NB4 (cell line): ENCODE data around the gene RPS6KL1.

Experiments used
- DNase-seq: peaks from one replicate; pipeline ENCODE4 v3.0.0; 2010; ENCODE audit warnings: low read depth
- H3K4me3 ChIP-seq: one replicate; pipeline ENCODE4 v1.5.1; 2011; ENCODE audit warnings: mild to moderate bottlenecking, low read depth, low read length, moderate library complexity
- MYC ChIP-seq: IDR thresholded peaks from 2 replicates; pipeline ENCODE4 v1.6.1; 2011; ENCODE audit warnings: low read depth, low read length
- POLR2A ChIP-seq: IDR thresholded peaks from 2 replicates; pipeline ENCODE4 v1.6.1; 2011; ENCODE audit warnings: mild to moderate bottlenecking; ENCODE audit not compliant: insufficient read length; ENCODE audit errors: extremely low read depth
- TF ChIP-seq, protein P1 (sequence below): IDR thresholded peaks from 2 replicates; pipeline ENCODE4 v1.6.1; 2011; ENCODE audit warnings: low read depth, low read length
- TF ChIP-seq, protein P2 (sequence below): IDR thresholded peaks from one replicate; pipeline ENCODE4 v1.5.1; 2012; ENCODE audit warnings: low read depth, low read length

The RPS6KL1 gene

DNA sequence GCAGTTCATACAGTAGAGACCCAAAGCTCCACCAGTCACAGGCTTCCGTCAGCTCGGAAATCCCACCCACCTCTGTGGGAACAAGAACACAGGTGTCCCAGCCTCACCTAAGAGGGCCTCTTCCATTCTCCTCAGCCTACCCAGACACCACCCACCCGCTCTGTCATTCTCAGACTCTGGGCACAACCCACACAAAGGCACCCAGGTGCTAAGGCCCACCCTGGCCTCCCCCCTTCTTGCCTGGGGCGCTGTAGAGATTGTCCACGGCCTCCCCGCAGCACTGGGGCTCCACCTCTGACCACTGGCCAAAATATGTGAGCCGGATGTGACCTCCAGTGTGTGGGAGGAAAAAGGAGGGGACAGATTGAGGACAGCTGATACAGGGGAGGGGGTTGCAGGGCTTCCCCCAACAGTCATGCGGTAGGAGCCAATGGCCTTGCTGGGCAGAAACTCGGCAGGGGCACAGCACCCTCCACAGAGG lies 14.2 kb downstream of the RPS6KL1 start:
- TF ChIP-seq POLR2A: no peak
- TF ChIP-seq MYC: no peak
- TF ChIP-seq, protein P1, sequence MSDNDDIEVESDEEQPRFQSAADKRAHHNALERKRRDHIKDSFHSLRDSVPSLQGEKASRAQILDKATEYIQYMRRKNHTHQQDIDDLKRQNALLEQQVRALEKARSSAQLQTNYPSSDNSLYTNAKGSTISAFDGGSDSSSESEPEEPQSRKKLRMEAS: no peak
- TF ChIP-seq, protein P2, sequence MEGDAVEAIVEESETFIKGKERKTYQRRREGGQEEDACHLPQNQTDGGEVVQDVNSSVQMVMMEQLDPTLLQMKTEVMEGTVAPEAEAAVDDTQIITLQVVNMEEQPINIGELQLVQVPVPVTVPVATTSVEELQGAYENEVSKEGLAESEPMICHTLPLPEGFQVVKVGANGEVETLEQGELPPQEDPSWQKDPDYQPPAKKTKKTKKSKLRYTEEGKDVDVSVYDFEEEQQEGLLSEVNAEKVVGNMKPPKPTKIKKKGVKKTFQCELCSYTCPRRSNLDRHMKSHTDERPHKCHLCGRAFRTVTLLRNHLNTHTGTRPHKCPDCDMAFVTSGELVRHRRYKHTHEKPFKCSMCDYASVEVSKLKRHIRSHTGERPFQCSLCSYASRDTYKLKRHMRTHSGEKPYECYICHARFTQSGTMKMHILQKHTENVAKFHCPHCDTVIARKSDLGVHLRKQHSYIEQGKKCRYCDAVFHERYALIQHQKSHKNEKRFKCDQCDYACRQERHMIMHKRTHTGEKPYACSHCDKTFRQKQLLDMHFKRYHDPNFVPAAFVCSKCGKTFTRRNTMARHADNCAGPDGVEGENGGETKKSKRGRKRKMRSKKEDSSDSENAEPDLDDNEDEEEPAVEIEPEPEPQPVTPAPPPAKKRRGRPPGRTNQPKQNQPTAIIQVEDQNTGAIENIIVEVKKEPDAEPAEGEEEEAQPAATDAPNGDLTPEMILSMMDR: no peak
- no peak overlapping the region for H3K4me3 ChIP-seq
- DNase-seq: no peak

DNA sequence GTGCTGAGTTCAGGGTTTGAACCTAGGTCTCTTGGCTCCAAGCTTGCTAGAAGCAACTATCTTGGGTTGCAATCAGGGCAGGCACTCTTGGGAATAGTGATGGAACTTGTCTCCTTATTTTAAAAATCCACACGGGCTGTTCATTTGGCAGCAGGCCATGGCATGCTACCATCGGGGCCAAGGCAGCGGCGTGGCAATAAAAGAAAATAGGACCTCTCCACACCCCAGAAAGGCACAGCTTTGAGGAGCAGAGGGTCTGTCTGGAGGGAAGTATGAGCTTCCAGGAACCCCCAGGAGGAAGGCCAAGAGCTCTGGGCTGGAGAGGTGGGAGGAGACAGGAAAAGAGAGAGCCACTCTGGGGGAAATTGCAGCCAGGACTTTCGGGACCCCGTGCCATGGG lies 15.3 kb downstream of the RPS6KL1 start:
- DNase-seq: no peak
- TF ChIP-seq MYC (no peak), POLR2A (no peak)
- TF ChIP-seq, protein P2: no peak
- TF ChIP-seq, protein P1: no peak

DNA sequence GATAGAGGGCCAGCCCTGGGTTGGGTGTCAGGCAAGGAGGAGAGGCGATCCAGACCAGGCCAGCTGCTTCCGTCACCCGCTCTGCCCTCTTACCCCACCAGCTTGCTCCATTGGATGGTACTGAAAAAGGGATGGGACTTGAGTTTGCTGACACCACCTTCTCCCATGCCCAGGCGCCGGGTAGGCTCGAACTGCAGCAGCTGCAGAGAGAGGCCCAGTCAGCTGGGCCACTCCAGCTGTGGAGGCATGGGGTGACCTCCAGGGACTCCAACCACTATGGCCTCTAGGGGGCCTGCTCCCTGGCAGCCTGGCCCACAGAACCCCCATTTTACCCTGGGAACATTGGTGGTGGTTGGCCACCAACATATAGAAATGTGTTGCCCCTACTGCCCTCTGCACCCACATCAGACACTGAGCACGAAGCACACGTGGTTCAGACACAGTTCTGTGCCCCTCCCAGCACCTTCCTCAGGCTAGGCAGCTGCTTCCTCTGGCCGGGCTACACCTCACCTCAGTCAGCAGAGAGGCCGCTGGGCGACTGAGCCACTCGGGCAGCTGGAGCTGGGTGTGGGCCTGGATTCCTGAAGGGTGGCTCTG lies 16.0 kb downstream of the RPS6KL1 start:
- DNase-seq: no peak
- H3K4me3 ChIP-seq: no peak overlapping the region
- TF ChIP-seq POLR2A (no peak), MYC (no peak)
- TF ChIP-seq, protein P2: peak; percentile 14

More for the DNA sequence above, 15.3 kb downstream of the RPS6KL1 start:
- no peak overlapping the region for H3K4me3 ChIP-seq

DNA sequence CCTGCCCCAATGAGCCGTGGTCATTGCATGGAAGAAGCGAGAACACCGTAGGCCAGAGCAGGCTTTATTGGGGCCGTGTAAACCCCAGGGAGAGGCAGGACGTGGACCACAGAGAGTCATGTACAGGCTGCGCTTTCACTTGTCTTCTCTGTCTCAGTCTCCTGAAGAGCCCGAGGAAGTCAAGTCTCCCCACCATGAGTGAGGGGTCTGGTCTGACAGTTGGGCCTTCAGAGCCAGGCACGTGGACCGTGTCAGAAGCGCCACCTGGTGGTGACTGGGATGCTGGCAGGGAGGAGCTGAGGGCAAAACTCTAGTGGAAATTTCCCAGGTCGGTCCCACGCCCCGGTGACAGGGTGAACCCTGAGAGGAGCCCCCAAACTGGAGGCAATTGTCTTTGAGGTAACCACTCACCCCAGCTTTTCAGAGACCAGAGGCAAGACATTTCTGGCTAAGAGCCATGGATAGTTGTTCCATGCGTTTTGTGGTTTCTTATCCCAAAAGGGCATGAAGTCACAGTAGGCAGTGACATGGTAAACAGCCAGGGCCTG lies 17.4 kb downstream of the RPS6KL1 start:
- TF ChIP-seq, protein P1: peak; percentile 98
- TF ChIP-seq MYC: peak; percentile 95
- no peak for TF ChIP-seq POLR2A
- TF ChIP-seq, protein P2: peak; percentile 89
- H3K4me3 ChIP-seq: no peak overlapping the region
- DNase-seq: peak; percentile 69

DNA sequence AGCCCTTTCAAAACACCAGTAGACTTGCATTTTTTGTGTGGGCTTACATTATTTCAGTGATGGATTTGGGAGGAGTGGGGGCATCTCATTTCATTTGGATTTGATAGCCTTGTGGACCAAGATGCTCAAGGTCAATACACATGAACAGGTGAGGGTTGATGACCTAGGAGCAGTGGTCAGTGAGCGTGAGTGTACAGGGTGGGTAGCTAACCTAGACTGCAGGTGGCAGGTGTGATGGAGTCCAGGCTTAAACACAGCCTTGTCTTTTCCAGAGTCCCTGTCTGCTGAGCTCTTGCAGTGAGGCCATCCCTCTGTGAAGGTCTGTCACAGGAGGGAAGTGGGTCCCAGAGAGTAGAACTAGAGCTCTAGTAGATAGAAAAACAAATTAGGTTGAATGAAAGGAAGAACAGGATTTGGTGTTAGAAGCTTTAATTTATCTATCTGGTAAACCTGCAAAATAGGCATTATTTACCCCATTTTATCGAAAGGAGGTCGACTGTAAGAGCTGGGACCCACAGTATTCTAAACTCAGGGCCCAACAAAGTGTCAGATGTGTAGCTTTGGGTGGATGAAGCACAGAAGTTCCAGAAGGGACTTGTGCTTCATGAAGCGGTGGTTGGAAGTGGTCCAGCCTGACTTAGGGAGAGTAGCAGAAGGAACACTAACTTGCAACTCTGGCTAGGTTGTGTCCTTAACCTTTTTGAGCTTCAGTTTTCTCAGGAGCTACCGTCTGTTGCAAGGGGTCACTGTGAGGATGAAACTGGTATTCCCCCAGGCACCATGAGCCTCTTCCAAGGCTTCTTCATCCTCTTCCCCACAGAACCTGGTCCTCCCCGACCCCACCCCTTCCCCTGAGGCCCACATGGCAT lies 18.2 kb downstream of the RPS6KL1 start:
- H3K4me3 ChIP-seq: no peak overlapping the region
- no peak for DNase-seq
- TF ChIP-seq POLR2A: no peak
- no peak for TF ChIP-seq MYC
- TF ChIP-seq, protein P2: no peak
- TF ChIP-seq, protein P1: no peak
